Nucleus accumbens (tissue), 56 donors: ENCODE measurements around the gene RFLNA.
A peak's percentile ranks its signal among the peaks of the same experiment; 100 is the strongest.

Source experiments
- DNase-seq, 56 donors: peaks; one replicate each; lab custom pipeline; 2025; lab: John Stamatoyannopoulos, UW

RFLNA gene

GRCh38 chr12:124352257-124352656, 57.4 kb downstream of the RFLNA start:
- no peak for DNase-seq

- DNase-seq, result peak in 1 of 56 donors; percentile 17
Observed at GRCh38 chr12:124352839-124353238, 57.9 kb downstream of the RFLNA start.

- DNase-seq, result no peak
Observed at GRCh38 chr12:124354400-124354799, 59.5 kb downstream of the RFLNA start.

GRCh38 chr12:124356221-124356620, 61.3 kb downstream of the RFLNA start:
- no peak for DNase-seq

GRCh38 chr12:124357616-124358015, 62.7 kb downstream of the RFLNA start:
- no peak for DNase-seq

GRCh38 chr12:124358572-124358971, 63.7 kb downstream of the RFLNA start:
- DNase-seq, result no peak

GRCh38 chr12:124359671-124360581, 65.0 kb downstream of the RFLNA start:
- DNase-seq, result peak in 45 of 56 donors; percentile 9 to 82 (median 48)

GRCh38 chr12:124361074-124361970, 66.4 kb downstream of the RFLNA start:
- no peak for DNase-seq

- no peak for DNase-seq
Observed at GRCh38 chr12:124361996-124362395, 67.1 kb downstream of the RFLNA start.

GRCh38 chr12:124363353-124363965, 68.6 kb downstream of the RFLNA start:
- DNase-seq, result no peak

GRCh38 chr12:124364543-124364942, 69.7 kb downstream of the RFLNA start:
- no peak for DNase-seq
